Suprapubic skin (tissue), 4 donors: Measurements from ENCODE around the gene CHRNB2.

ENCODE experiments used
- CTCF ChIP-seq, 2 donors: fragments of 200-600 bp in 1 of 2; fragments of 450-650 bp in 1 of 2; sonication (generic) in 1 of 2; IDR thresholded peaks; one replicate each; pipeline ENCODE4 v1.5.1; 2016 to 2019; ENCODE audit warnings: antibody characterized with exemption in 2 of 2, mild to moderate bottlenecking in 1 of 2, moderate library complexity in 1 of 2
- POLR2A ChIP-seq, 2 donors: fragments of 450-650 bp; IDR thresholded peaks; one replicate each; pipeline ENCODE4 v1.6.1; 2017; ENCODE audit warnings: antibody characterized with exemption in 2 of 2, mild to moderate bottlenecking in 2 of 2, moderate library complexity in 2 of 2
- POLR2AphosphoS5 ChIP-seq, 3 donors: sonication (generic); formaldehyde crosslinking; IDR thresholded peaks; one replicate each; pipeline ENCODE4 v1.6.1; 2017; ENCODE audit warnings: antibody characterized with exemption in 3 of 3

- TF ChIP-seq POLR2AphosphoS5 (IDR thresholded peaks at IDR 0.05): no peak
- no peak for TF ChIP-seq CTCF (IDR thresholded peaks at IDR 0.05)
- TF ChIP-seq POLR2A (IDR thresholded peaks at IDR 0.05): no peak
These were observed 14.2 kb downstream of the CHRNB2 start for GRCh38 chr1:154581766-154582165.
